Islet precursor cell (in vitro differentiated cells): ENCODE results near the gene ENTREP3.
A peak's percentile ranks its signal among the peaks of the same experiment; 100 is the strongest.
"Not testable (repeated sequence)": the region's sequence is repeated elsewhere in the genome, so short reads cannot be mapped to it uniquely, and the experiment has no call there.

ENCODE experiments used
- DNase-seq: peaks from one replicate; pipeline ENCODE4 v3.0.0-alpha.2; 2018

ENTREP3 gene, protein sequence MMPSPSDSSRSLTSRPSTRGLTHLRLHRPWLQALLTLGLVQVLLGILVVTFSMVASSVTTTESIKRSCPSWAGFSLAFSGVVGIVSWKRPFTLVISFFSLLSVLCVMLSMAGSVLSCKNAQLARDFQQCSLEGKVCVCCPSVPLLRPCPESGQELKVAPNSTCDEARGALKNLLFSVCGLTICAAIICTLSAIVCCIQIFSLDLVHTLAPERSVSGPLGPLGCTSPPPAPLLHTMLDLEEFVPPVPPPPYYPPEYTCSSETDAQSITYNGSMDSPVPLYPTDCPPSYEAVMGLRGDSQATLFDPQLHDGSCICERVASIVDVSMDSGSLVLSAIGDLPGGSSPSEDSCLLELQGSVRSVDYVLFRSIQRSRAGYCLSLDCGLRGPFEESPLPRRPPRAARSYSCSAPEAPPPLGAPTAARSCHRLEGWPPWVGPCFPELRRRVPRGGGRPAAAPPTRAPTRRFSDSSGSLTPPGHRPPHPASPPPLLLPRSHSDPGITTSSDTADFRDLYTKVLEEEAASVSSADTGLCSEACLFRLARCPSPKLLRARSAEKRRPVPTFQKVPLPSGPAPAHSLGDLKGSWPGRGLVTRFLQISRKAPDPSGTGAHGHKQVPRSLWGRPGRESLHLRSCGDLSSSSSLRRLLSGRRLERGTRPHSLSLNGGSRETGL

DNA sequence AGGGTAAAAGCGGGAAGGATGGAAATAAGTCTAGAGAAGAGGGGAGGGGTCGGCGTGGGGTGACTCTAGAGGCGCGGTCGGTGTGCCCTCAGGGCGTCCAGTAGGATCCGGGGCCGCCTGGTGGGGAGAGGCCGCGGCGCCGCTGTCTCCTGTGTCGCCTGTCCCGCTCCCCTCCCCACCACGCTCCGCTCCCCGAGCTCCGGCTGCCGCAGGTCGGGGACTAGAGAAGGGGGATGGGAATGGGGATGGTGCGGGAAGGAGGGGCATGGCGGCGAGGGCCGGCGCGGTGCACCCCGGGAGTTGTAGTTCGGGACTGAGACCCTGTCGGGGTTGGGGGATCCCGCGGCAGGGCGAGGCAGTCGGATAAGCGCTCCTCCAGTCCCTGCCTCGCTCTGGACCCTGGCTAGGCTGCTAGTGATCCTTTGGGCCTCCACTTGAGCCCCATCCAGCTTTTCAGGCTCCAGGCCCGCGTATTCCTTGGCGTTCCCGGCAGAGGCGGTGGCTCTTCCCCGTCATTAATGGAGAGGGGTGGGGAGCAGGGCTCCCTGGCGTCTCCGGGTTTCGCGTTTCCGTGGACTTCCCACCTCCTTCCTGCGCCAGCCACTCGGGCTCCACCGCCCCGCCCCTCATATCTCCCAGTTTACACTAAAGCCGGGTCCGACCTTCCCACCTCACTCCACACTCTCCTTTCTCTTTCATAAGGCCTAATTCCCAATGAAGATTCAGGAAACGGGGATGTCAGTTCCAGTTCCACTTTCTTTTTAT lies at the start of gene ENTREP3:
ENTREP3 (minus strand) TSS at position 241 of the 765 bp plus-strand sequence. CDS start 606 bp downstream, outside the sequence.
- peak; percentile 93 for DNase-seq

DNA sequence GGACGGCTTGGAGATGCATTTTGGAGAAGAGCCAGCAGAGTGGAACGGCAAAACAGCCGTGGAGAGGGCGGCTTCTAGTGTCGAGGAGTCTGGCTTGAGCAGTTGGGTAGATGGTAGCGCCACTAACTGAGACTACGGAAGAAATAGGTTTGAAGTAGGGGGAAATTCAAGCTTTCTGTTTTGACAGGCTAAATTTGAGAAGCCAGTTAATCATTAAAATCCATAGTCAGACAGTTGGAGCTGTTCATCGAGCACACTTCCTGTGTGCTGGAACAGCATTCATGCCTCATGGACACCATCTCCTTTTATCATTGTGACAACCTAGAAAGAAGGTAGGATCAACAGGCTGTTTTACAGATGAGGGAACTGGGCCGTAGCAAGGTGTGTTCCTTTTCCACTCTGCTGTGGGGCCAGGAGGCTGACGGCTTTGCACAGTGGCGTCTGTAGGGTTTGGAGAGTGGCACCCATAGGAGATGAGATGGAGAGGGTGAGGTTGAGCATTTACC lies 49.3 kb upstream of the ENTREP3 start:
- no peak for DNase-seq

GRCh38 chr1:155301342-155301841 lies 46.1 kb upstream of the ENTREP3 start, which contains the start of gene PKLR:
Gene PKLR (minus strand): TSS chr1:155301438. CDS start chr1:155301395, 43 bp downstream.
- DNase-seq, result no peak

DNA sequence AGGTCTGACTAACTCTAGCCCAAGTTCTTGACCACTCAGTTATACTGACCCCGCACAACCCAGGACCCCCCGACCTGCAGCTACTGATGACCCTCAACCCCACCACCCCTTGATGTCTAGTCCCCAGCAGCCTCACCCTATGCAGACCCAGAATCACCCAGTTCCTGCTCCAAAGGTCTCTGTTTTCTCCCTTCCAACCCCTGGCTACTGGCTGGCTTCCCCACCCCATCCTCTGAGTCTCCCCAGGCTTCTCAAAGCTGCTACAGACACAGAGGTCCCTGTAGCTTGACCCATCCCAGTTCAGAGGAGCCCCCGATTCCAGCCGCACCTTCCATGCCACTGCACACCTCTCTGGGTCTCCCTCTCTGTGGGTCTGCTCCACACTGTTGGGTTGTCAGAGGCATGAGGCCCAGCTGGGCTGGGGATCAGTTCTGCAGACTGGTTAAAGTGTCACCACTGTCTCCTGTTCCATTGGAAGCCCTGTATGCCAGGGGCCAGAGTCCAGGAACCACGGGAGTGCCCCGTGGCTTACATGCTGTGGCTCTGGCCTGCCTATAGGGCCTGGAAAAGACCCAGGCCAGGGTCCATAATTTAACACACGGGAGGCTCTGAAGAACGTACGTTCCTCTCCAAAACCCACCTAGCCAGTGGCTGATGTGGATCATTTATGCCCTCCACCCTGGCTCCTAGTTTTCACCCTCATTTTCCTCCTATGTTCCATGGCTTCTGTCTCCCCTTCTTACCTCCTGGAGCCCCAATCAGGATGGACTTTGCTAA lies 45.5 kb upstream of the ENTREP3 start:
- no peak for DNase-seq

DNA sequence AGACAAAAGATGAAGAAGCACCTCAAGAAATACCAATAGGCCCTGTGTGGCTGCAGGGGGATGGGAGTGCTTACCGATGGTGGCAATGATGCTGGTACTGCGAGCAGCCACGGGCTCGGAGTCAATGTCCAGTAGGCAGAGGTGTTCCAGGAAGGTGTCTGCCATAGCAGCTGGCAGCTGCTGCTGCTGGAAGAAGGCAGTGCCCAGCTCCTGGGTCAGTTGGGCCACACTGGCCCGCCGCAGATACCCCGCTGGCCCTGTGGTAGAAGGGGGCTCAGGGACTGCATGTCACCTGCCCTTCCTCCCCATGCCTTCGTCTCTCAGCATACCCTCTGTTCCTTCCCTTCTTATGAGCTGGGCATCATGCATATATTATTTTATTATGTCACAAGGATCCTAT lies 44.7 kb upstream of the ENTREP3 start:
- DNase-seq, result no peak

- no peak for DNase-seq
Observed at GRCh38 chr1:155297384-155297783, 42.1 kb upstream of the ENTREP3 start.

GRCh38 chr1:155296661-155297060 lies 41.4 kb upstream of the ENTREP3 start:
- no peak for DNase-seq

DNA sequence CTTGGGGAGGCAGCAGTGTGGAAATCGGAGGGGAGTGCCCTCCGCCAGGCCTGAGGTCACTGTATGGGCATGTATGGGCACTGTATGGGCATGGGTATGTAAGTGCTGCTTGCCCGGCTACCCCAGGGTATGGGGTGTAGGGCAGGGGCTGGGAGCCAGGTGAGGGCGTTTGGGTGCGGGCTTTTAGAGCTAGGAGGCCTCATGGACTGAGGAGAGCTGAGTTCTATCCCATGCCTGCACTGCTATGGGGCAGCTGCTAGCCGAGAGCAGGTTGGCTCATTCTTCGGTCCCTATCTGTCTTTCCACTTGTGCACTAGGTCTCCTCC lies 40.6 kb upstream of the ENTREP3 start:
- DNase-seq, result no peak

- no peak for DNase-seq
Observed at GRCh38 chr1:155295183-155295941, 40.1 kb upstream of the ENTREP3 start.

GRCh38 chr1:155294520-155295182 lies 39.4 kb upstream of the ENTREP3 start:
- no peak for DNase-seq

DNA sequence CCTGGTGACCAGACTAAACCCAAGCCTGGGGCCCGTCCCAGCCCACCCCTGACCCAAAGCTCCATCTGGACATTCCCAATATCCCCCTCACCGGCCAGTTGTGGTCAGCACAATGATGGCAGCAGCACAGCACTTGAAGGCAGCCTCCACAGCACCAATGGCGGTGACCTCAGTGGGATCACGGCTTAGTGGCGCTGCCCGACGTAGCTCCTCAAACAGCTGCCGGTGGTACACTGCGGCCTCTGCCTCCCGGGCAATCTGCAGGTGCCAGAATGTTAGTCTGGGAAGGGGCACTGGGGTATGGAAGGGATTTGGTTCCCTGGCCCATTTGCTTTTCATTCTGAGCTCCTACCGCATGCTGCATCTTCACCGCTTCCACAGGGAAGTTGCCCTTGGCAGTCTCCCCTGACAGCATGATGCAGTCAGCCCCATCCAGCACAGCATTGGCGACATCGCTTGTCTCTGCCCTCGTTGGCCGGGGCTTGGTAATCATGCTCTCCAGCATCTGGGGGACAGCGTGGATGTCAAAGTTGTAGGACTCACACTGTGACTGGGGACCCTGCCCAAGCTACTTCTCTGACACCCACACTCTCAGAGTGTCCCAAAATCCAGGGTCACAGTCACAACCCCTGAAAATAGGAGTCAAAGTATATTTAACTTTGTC lies 37.9 kb upstream of the ENTREP3 start:
- DNase-seq, result no peak

- DNase-seq, result not testable (repeated sequence)
Observed at GRCh38 chr1:155291006-155291405, 35.7 kb upstream of the ENTREP3 start.

DNA sequence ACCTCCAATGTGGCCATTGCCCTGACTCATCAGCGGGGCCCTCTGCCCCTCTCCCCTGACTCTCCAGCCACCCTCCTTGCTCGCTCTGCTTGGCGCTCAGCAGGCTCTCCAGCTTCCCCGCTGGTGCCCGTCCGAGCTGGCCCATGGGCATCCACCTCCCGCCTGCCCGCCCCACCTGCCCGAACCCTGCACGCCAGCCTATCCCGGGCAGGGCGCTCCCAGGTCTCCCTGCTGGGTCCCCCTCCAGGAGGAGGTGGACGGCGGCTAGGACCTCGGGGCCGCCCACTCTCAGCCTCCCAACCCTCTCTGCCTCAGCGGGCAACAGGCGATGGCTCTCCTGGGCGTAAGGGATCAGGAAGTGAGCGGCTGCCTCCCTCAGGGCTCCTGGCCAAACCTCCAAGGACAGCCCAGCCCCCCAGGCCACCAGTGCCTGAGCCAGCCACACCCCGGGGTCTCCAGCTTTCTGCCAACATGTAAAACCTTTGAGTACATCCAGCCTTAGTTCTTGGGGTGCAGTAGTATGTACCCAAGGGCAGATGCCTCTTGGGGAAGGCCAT lies 32.8 kb upstream of the ENTREP3 start:
- DNase-seq, result no peak

GRCh38 chr1:155286544-155286943 lies 31.3 kb upstream of the ENTREP3 start:
- no peak for DNase-seq

DNA sequence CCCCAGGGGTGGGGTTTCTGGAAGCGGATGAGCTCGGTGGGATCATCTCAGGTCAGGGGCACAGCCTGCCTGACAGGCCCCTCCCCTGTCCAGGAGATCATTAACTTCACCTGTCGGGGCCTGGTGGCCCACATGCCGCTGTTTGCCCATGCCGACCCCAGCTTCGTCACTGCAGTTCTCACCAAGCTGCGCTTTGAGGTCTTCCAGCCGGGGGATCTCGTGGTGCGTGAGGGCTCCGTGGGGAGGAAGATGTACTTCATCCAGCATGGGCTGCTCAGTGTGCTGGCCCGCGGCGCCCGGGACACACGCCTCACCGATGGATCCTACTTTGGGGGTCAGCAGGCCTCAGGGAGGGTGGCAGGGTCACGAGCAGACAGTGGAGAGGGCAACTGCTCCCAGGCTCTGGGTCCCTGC lies 30.4 kb upstream of the ENTREP3 start:
- DNase-seq, result no peak

DNA sequence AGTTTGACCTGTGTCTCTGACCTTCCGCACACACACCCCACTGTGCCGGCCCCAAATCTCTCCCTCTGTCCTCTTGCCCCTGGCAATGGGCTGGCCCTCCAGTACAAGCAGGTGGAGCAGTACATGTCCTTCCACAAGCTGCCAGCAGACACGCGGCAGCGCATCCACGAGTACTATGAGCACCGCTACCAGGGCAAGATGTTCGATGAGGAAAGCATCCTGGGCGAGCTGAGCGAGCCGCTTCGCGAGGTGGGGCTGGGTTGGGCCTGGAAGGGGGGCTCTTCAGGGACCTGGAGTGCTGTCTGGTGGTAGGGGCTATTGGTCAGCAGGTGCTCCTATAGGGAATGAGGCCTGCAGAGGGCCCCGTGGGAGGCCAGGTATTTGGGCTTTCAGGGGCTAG lies 29.8 kb upstream of the ENTREP3 start:
- DNase-seq, result no peak

- no peak for DNase-seq
Observed at GRCh38 chr1:155284476-155284875, 29.2 kb upstream of the ENTREP3 start.

DNA sequence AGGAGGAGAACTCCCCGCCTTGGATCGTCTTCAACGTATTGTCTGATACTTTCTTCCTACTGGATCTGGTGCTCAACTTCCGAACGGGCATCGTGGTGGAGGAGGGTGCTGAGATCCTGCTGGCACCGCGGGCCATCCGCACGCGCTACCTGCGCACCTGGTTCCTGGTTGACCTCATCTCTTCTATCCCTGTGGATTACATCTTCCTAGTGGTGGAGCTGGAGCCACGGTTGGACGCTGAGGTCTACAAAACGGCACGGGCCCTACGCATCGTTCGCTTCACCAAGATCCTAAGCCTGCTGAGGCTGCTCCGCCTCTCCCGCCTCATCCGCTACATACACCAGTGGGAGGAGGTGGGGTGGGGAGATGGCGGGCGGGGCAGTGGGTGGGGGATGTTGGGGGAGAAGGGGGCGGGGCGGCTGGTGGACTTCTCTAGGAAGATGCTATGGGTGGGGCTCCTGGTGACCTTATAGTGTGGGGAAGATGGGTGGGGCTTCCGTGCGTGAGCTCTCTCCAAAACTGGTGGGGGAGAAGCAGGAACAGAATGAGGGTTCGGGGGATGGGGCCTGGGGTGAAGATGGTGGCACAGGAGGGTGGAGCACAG lies 27.3 kb upstream of the ENTREP3 start:
- no peak for DNase-seq

- DNase-seq, result no peak
Observed at GRCh38 chr1:155279268-155279667, 24.0 kb upstream of the ENTREP3 start.

DNA sequence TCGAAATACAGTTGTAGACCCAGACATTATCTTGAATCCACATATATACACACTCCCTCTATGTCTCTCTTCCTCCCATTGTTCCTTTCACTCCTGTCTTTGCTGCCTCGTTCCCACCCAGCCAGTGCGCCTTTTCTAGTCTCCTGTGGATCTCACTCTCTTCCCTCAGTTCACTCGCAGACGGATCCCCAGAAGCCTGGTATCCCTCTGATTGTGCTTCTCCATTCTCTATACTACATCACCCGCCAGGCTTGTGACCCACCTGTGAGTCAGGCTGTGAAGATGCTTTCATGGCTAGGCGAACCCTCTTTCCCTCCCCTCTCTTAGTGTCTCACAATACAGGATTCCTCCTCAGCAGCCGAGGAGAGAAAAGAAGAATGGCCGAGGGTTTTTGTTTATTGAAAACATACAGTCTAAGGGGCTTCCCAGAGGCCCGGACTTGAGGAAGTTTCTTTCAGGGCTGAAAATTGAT lies 23.4 kb upstream of the ENTREP3 start:
- DNase-seq, result no peak
